Sciatic nerve (tissue), 2 donors: Measurements from ENCODE around the gene ETV2. TPM values are rescaled to one million over a fixed set of nuclear protein-coding genes. Genes with fewer than 3 reads are reported as not detected.
"Not testable (repeated sequence)": the region's sequence is repeated elsewhere in the genome, so short reads cannot be mapped to it uniquely, and the experiment has no call there.

Source experiments
- ATAC-seq: fragments of 200-7000 bp; cut with Tn5 transposase; one replicate; pipeline ENCODE4 v1.9.1; 2020; ENCODE audit warnings: mild to moderate bottlenecking, moderate library complexity
- DNase-seq: peaks from one replicate; pipeline ENCODE4 v3.0.0-alpha.2; 2020; ENCODE audit warnings: low spot score
- intact Hi-C: fragments of 100-400 bp; cut with DNase I; formaldehyde crosslinking; loops from one replicate; pipeline ENCODE4 v1.14.2; 2022
- total RNA-seq: library from RNA; stranded (reverse); fragmentation: NEBNext Ultra II Directional; extraction: Animal tissue kit (Norgen Biotek cat#: 25700); gene quantifications from one replicate; pipeline ENCODE4 v1.2.1, GENCODE V29; 2021
- donor health status: DM: no; HTN: no; CAD: no.
- donor health status: DM: no; HTN: no; CAD: no.

ETV2 gene, protein sequence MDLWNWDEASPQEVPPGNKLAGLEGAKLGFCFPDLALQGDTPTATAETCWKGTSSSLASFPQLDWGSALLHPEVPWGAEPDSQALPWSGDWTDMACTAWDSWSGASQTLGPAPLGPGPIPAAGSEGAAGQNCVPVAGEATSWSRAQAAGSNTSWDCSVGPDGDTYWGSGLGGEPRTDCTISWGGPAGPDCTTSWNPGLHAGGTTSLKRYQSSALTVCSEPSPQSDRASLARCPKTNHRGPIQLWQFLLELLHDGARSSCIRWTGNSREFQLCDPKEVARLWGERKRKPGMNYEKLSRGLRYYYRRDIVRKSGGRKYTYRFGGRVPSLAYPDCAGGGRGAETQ
- total RNA-seq: 1.2 TPM

GRCh38 chr19:35641515-35642151 lies at the start of gene ETV2:
Gene ETV2 (plus strand): TSS chr19:35641745. CDS start chr19:35642461, 716 bp downstream.
- DNase-seq: no peak
- intact Hi-C loops: no loop called here
- ATAC-seq: no peak

- no peak for ATAC-seq
- intact Hi-C loops: no loop called here
Observed at GRCh38 chr19:35592226-35592625, 49.3 kb upstream of the ETV2 start.

DNA sequence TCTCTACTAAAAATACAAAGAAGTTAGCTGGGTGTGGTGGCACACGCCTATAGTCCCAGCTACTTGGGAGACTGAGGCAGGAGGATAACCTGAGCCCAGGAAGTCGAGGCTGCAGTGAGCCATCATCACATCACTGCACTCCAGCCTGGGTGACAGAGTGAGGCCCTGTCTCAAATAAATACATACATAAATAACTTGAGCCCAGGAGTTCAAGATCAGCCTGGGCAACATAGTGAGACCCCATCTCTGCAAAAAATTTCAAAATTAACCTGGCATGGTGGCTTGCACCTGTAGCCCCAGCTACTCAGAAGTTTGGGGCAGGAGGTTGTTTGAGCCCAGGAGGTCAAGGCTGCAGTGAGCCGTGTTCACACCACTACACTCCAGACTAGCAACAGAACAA lies 46.5 kb upstream of the ETV2 start:
- ATAC-seq, intact Hi-C loops, DNase-seq: not testable (repeated sequence)

More at GRCh38 chr19:35592226-35592625, 49.3 kb upstream of the ETV2 start:
- DNase-seq: no peak

DNA sequence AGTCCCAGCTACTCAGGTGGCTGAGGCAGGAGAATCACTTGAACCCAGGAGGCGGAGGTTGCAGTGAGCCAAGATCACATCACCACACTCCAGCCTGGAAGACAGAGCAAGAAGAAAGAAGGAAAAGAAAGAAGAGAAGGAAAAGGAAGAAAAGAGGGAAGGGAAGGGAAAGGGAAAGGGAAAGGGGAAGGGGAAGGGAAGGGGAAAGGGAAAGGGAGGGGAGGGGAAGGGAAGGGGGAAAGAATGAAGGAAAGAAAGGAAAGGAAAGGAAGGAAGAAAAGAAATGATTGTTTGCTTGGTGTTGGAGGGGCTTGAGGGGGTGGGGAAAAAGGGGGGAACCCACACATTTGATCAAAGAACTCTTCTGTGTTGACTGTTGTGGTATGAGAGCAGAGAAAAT lies 45.6 kb upstream of the ETV2 start:
- intact Hi-C loops: no loop called here
- DNase-seq (no peak), ATAC-seq (no peak)

DNA sequence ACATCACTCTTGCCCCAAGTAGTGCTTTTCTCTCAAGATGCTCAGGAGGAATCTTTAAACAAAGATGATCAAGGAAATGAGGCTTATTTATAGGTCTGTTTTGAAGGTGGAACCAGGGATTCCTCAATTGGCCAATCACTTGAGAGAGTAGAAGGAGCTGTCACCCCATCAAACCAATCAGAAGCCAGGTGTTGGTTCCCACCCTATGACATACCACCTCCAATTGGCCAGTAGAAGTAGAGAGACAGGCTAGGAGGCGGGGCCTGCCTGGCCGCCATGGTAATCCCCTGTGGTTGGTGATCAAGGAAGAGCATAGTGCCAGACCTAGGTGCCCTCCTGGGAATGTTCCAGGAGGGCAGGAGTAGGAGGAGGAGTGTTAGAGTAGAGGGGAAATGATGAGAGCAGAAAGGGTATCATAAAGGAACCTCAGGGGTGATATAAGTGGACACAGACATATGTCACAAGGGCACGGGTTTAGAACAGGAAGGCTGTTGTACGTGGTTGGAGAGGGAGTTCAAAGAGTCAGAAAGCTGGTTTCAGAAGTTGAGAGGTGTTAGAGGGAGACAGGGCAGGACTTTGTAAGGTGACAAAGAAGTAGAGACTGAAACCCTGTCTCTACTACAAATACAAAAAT lies 45.1 kb upstream of the ETV2 start:
- intact Hi-C loops: no loop called here
- no peak for DNase-seq
- ATAC-seq: no peak

DNA sequence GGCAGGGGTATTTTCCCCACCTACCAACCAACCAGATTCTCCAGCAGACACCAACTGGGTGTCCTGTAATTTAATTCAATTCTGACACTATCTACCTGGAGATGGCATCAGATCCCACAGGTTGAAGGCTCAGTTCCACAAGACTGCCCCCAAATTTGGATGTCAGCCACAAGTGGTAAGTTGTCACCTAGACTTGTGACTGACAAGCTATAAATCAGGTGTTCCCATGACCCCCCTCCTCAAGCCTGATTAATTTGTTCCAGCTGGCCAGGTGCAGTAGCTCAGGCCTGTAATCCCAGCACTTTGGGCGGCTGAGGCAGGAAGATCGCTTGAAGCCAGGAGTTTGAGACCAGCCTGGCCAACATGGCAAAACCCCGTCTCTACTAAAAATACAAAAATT lies 39.6 kb upstream of the ETV2 start:
- DNase-seq: no peak
- ATAC-seq: no peak
- intact Hi-C loops: no loop called here

DNA sequence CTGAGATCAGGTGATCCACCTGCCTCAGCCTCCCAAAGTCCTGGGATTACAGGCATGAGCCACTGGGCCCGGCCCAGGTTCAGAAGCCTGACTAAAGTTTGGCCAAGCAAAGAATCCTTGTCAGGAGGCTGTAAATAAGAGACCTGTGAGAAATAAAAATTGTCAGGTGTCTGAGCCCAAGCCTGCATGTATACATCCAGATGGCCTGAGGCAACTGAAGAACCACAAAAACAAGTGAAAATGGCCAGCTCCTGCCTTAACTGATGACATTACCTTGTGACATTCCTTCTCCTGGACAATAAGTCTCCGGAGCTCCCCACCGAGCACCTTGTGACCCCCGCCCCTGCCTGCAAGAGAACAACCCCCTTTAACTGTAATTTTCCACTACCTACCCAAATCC lies 37.1 kb upstream of the ETV2 start:
- DNase-seq, intact Hi-C loops, ATAC-seq: not testable (repeated sequence)

DNA sequence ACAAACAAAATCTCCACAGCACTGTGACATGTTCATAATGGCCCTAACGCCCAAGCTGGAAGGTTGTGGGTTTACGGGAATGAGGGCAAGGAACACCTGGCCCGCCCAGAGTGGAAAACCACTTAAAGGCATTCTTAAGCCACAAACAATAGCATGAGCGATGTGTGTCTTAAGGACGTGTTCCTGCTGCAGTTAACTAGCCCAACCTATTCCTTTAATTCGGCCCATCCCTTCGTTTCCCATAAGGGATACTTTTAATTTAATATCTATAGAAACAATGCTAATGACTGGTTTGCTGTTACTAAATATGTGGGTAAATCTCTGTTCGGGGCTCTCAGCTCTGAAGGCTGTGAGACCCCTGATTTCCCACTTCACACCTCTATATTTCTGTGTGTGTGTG lies 34.4 kb upstream of the ETV2 start:
- intact Hi-C loops, ATAC-seq, DNase-seq: not testable (repeated sequence)

DNA sequence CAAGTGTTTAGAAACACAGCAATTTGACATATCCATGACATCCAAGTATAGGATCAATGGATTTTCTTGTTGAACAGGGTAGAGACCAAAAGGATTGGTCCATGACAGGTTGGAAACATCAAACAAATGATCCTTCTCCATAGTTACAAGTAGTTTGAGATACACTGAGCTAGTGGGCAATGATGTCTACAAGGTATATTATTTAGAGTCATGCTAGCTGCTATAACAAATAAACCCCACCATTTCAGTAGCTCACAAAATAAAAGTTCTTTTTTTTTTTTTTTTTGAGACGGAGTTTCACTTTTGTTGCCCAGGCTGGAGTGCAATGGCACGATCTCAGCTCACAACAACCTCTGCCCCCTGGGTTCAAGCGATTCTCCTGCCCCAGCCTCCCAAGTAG lies 33.9 kb upstream of the ETV2 start:
- ATAC-seq (no peak), DNase-seq (no peak)
- intact Hi-C loops: no loop called here

GRCh38 chr19:35608251-35608650 lies 33.3 kb upstream of the ETV2 start:
- ATAC-seq: no peak
- intact Hi-C loops: no loop called here
- no peak for DNase-seq

DNA sequence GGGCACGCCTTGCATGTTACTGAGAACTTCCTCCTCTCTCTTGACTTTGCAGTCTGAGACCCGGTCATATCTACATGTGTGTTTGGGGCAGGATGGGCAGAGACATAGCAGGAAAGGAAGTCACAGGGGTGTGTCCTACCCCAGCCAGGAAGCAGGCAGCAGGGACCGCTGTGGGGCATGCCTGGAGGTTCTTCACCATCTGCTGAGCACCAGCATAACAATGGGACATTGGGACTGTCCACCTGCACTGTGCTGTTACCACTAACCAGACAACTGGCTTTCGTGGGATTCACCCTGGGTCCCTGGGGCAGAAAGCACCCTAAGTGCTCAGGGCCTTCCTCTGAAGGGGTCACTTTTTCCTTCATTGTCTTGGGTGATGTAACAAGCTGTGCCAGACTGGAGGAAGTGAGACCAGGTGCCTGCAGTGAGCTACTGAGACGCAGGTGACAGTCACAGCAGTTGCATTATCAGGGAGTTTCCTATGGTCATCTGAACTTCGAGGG lies 31.6 kb upstream of the ETV2 start:
- intact Hi-C loops: no loop called here
- no peak for ATAC-seq
- DNase-seq: no peak

DNA sequence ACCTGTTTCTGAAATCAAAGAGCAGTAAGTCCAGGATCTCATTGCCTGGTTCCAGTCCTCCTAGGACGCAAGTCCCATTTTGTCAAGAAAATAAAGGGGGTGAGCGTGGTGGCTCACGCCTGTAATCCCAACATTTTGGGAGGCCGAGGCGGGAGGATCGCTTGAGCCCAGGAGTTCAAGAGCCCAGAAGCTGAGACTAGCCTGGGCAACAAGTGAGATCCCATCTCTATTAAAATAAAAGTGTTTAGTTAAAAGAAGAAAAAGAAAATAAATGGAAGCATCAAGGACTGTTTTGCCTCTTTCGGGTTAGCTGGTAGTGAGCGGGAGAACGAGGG lies 29.4 kb upstream of the ETV2 start:
- no peak for DNase-seq
- peak; percentile 6 for ATAC-seq
- intact Hi-C loops: no loop called here

DNA sequence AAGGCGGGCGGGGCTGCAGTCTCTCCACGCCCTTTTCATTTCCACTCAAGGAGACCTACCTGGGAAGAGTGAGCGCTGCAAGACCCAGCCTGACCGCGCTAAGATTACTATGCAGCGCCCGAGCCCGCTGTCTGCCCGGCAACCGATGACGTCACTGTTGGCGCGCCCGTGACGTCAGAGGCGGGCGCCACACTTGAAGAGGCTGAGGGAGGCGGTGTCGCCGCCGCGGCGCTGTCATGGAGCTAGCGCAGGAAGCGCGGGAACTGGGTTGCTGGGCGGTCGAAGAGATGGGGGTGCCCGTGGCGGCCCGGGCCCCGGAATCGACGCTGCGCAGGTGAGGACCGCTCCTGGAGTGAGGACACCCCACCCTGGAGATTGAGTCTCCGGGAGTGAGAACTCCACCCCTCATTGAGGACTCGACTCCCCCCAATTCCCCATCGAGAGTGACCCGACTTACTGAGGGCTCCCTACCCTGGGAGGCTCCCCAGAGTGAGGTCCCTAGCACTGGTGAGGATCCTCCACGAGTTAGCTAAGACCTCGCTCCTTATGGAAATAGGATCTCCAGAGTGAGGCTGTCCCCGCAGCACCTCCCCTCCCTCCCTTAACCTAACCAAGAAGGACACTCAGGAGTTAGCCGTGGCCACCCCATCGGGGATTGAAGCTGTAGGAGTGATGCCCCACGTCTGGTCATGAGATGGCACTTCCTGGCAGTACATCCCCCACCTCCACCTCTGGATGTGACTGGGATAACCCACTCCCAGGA lies 28.8 kb upstream of the ETV2 start, which contains the start of gene HAUS5:
Gene HAUS5, plus strand, starts transcription at position 177 of the 763 bp plus-strand sequence. Its CDS starts 60 bp downstream, at position 237.
- peak; percentile 99 for ATAC-seq
- DNase-seq: peak; percentile 95
- intact Hi-C loops: no loop called here

DNA sequence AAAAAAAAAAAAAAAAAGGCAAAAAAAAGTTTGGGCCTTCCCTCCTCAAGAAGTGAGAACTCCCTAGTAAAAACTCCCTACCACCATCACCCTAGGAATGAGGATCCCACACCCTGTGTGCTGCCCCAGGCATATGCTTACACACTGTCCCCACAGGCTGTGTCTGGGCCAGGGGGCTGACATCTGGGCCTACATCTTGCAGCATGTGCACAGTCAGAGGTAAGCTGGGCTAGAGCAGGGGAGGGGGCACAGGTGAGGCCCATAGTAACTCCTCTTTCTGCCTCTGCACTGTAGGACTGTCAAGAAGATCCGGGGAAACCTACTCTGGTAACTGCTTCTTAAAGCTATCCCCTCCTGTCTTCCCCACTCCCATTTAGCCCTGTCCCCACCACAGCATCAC lies 28.0 kb upstream of the ETV2 start:
- DNase-seq (no peak), ATAC-seq (no peak)
- intact Hi-C loops: no loop called here

- ATAC-seq (no peak), DNase-seq (no peak)
- intact Hi-C loops: no loop called here
Observed at GRCh38 chr19:35615036-35615435, 26.5 kb upstream of the ETV2 start.

DNA sequence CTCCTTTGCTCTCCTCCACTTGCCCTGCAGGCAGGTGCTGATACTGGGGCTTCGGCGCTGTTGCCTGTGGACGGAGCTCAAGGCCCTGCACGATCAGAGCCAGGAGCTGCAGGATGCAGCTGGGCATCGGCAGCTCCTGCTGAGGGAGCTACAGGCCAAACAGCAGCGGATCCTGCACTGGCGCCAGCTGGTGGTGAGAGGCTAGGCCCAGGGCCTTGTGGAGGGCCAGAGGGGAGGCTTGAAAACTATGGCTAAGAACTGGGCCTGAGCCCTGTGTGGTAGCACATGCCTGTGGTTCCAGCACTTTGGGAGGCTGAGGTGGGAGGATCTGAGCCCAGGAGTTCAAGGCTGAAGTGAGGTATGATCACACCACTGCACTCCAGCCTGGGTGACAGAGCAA lies 22.7 kb upstream of the ETV2 start:
- DNase-seq (no peak), ATAC-seq (no peak)
- intact Hi-C loops: no loop called here

- DNase-seq: no peak
- intact Hi-C loops: no loop called here
- ATAC-seq: no peak
Observed at GRCh38 chr19:35619290-35619923, 22.1 kb upstream of the ETV2 start.

DNA sequence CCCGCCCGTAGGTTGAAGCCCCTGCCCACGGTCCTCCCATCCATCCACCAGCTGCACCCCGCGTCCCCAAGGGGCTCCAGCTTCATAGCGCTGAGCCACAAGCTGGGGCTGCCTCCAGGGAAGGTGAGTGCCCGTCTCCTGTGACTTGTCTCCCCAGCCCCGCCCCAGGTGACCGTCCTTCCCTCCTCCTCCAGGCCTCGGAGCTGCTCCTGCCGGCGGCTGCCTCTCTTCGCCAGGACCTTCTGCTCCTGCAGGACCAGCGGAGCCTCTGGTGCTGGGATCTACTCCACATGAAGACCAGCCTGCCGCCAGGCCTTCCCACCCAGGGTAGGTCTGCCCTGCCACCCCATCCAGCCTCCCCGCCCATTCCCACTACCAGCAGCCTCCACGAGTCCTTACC lies 21.5 kb upstream of the ETV2 start:
- ATAC-seq: no peak
- intact Hi-C loops: no loop called here
- no peak for DNase-seq

DNA sequence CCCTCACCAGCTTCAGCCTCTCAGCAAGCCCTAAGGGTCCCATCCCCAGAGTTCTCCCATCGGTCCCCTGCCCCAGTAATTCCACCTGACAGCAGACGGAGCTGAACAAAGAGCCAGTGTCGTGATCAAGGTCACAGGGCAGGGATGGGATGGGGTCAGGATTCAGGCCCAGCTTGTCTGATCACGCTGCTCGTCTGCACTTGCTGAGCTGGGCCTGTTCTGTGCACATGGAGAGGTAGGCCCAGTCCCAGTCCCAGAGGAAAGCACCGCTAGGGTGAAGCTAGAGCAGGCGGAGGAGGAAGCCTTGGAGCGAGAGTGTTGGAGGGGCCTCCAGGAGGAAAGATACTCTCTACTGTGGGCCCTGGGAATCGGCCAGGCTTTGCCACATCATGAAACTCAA lies 19.8 kb upstream of the ETV2 start:
- intact Hi-C loops: no loop called here
- ATAC-seq (no peak), DNase-seq (no peak)
